ENCODE data around the gene EPGN.

GRCh38 chr4:74293558-74293957 lies 14.7 kb upstream of the EPGN start:
- TF ChIP-seq CTCF (IDR thresholded peaks at IDR 0.05; ENCODE audit: extremely low read depth in 1 of 2, insufficient read depth in 1 of 2, low read depth in 1 of 2, low read length in 2 of 2) (no peak), POLR2AphosphoS5 (IDR thresholded peaks at IDR 0.05; ENCODE audit: insufficient read depth, low read depth, low read length) (no peak), POLR2A (IDR thresholded peaks at IDR 0.05; ENCODE audit: low read depth, low read length) (no peak), GATA2 (IDR thresholded peaks at IDR 0.05; ENCODE audit: insufficient read depth, insufficient read length, low read depth, low read length) (no peak), EZH2 (IDR thresholded peaks at IDR 0.05; ENCODE audit: borderline replicate concordance, low read depth, low read length, severe bottlenecking) (no peak), JUN (IDR thresholded peaks at IDR 0.05; ENCODE audit: borderline replicate concordance, insufficient read depth, insufficient read length, low read depth) (no peak), FOS (IDR thresholded peaks at IDR 0.05; ENCODE audit: borderline replicate concordance, insufficient read depth, low read length) (no peak), MYC (IDR thresholded peaks at IDR 0.05; ENCODE audit: low read depth, low read length) (no peak)
- TF ChIP-seq, protein P1, sequence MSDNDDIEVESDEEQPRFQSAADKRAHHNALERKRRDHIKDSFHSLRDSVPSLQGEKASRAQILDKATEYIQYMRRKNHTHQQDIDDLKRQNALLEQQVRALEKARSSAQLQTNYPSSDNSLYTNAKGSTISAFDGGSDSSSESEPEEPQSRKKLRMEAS (IDR thresholded peaks at IDR 0.05; ENCODE audit: insufficient read depth, insufficient read length): no peak
